GM13976 (cell line): ENCODE results near the gene CAPZB.

Experiments
- DNase-seq: peaks from one replicate; pipeline ENCODE4 v3.0.0; 2012; ENCODE audit warnings: low spot score
- in situ Hi-C: fragments of 300-500 bp; cut with MboI; formaldehyde crosslinking; loops from one replicate; pipeline ENCODE4 v1.12.0; 2022; ENCODE audit warnings: low sequenced_read_pairs, mixed read lengths, inconsistent platforms; ENCODE audit not compliant: unreplicated experiment
- TF ChIP-seq, protein P1 (sequence below): IDR thresholded peaks from 2 replicates; pipeline ENCODE4 v1.5.1; 2012; ENCODE audit warnings: borderline replicate concordance, mild to moderate bottlenecking; ENCODE audit not compliant: insufficient read depth; ENCODE audit errors: extremely low read depth, missing control alignments, control extremely low read depth

Gene CAPZB

GRCh38 chr1:19457607-19458006 lies 27.7 kb downstream of the CAPZB start:
- DNase-seq = no peak
- TF ChIP-seq, protein P1, sequence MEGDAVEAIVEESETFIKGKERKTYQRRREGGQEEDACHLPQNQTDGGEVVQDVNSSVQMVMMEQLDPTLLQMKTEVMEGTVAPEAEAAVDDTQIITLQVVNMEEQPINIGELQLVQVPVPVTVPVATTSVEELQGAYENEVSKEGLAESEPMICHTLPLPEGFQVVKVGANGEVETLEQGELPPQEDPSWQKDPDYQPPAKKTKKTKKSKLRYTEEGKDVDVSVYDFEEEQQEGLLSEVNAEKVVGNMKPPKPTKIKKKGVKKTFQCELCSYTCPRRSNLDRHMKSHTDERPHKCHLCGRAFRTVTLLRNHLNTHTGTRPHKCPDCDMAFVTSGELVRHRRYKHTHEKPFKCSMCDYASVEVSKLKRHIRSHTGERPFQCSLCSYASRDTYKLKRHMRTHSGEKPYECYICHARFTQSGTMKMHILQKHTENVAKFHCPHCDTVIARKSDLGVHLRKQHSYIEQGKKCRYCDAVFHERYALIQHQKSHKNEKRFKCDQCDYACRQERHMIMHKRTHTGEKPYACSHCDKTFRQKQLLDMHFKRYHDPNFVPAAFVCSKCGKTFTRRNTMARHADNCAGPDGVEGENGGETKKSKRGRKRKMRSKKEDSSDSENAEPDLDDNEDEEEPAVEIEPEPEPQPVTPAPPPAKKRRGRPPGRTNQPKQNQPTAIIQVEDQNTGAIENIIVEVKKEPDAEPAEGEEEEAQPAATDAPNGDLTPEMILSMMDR = no peak
- in situ Hi-C loops = no loop called here

- in situ Hi-C loops = no loop called here
- no peak for DNase-seq
- TF ChIP-seq, protein P1 = no peak
Observed at GRCh38 chr1:19456968-19457441, 28.3 kb downstream of the CAPZB start.

DNA sequence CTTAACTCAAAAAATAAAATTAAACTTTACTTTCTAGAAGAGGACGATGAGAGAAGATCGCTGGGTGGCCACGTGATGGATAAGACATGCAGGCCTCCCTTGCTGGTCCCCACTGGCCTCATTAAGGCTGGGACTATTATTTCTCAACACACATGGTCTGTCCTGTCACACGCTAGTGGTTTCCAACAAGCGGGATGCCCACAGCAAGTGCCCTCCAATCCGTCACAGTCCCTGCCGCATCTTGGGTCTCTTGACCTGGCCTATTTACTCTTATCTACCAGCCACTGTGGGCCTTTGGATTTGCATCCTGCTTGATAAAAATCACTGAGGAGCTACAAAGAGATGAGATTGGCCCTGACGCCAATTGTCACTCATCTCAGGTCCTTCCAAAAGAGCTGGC lies 30.0 kb downstream of the CAPZB start:
- TF ChIP-seq, protein P1 = no peak
- DNase-seq = no peak
- in situ Hi-C loops = no loop called here

- in situ Hi-C loops = no loop called here
- DNase-seq = no peak
- TF ChIP-seq, protein P1 = no peak
Observed at GRCh38 chr1:19454265-19455146, 30.8 kb downstream of the CAPZB start.

DNA sequence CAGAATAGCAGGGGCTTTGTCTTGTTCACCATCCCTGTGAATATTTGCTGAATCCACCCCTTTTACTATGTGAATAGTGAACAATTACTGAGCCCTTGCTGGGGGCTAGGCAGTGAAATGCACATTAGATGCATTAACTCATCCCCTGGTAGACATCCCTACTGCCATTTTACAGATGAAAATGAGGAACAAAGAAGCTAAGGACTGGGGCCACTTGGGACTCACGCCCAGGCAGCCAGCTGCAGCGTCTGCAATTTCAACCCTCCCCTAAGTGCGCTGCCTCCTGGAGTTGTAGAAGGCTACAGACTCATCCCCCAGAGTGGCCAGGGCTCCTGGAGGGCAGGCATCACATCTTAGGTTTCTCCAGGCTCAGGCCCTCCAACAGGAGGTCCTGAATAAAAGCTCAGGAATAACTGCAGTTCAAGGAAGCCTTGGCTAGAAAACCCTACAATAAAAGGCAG lies 31.6 kb downstream of the CAPZB start:
- no peak for DNase-seq
- in situ Hi-C loops = no loop called here
- TF ChIP-seq, protein P1 = no peak

- in situ Hi-C loops = no loop called here
- TF ChIP-seq, protein P1 = no peak
- no peak for DNase-seq
Observed at GRCh38 chr1:19452221-19452663, 33.1 kb downstream of the CAPZB start.
